Activated CD4-positive, alpha-beta T cell treated with anti-CD3 and anti-CD28 coated beads, Interleukin-2, amount 10 ng/mL, durations not matched to agents 7 days and 5 days (primary cell): Measurements from ENCODE around the gene CCDC91. TPM values are rescaled to one million over a fixed set of nuclear protein-coding genes. Genes with fewer than 3 reads are reported as not detected.
A peak's percentile ranks its signal among the peaks of the same experiment; 100 is the strongest.
"Not testable (repeated sequence)": the region's sequence is repeated elsewhere in the genome, so short reads cannot be mapped to it uniquely, and the experiment has no call there.

Experiments used
- CTCF ChIA-PET: fragments of 350-600 bp; sonication (Branson Sonifier 250); formaldehyde crosslinking; loops from one replicate; lab custom pipeline; 2021; ENCODE audit warnings: antibody characterized with exemption; lab: Charles Lee
- POLR2A ChIA-PET: fragments of 350-600 bp; sonication (Branson Sonifier 250); formaldehyde crosslinking; loops from one replicate; lab custom pipeline; 2021; ENCODE audit warnings: antibody characterized with exemption; lab: Charles Lee
- DNase-seq: peaks from one replicate; pipeline ENCODE4 v3.0.0-alpha.2; 2020
- H3K27ac Mint-ChIP-seq: one replicate; pipeline ENCODE4 v1.8.0; 2021; ENCODE audit warnings: mild to moderate bottlenecking, moderate library complexity, mixed read lengths
- H3K27me3 Mint-ChIP-seq: one replicate; pipeline ENCODE4 v1.8.0; 2021; ENCODE audit warnings: mixed read lengths
- H3K36me3 Mint-ChIP-seq: one replicate; pipeline ENCODE4 v1.8.0; 2021; ENCODE audit warnings: low read depth, mixed read lengths
- H3K4me1 Mint-ChIP-seq: one replicate; pipeline ENCODE4 v1.8.0; 2021; ENCODE audit warnings: mixed read lengths
- H3K4me3 Mint-ChIP-seq: one replicate; pipeline ENCODE4 v1.8.0; 2021; ENCODE audit warnings: mild to moderate bottlenecking, moderate library complexity, mixed read lengths
- H3K9me3 Mint-ChIP-seq: one replicate; pipeline ENCODE4 v1.8.0; 2021; ENCODE audit warnings: mixed read lengths
- total RNA-seq, 2 experiments: library from RNA; stranded (reverse); gene quantifications; one replicate each; pipeline ENCODE4 v1.2.3, GENCODE V29; 2021

CCDC91 gene
- total RNA-seq, 2 experiments from 2014 or later: 17.0 to 23.2 TPM

DNA sequence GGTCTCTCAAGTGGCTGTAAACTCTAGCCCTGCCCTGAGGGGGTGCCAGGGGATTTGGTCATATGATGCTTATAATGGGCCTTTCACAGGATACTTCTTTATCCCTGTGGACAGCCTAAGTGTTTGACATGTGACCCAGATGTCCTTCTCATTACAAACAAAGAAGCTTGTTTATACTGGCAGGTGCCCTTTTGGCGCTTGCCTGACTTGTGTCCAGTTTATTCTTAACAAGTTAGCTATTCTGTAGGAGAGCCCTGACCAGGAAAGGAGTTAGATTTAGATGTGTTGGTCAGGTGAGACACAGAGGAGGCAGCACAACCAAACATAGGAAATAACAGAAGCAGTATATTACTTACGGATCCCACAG, 51.9 kb downstream of the CCDC91 start:
- DNase-seq: no peak
- Mint-ChIP-seq H3K27me3 (no peaks in the 10 kb centered on the region), H3K36me3 (peaks cover 1% of the 10 kb centered on the region), H3K4me1 (no peaks in the 10 kb centered on the region), H3K9me3 (peaks cover 10% of the 10 kb centered on the region), H3K4me3 (no peak overlapping the region), H3K27ac (no peak overlapping the region)
- ChIA-PET POLR2A (no interaction called here), CTCF (no interaction called here)

- Mint-ChIP-seq H3K4me3 (no peak overlapping the region), H3K27me3 (no peaks in the 10 kb centered on the region), H3K4me1 (peaks cover 3% of the 10 kb centered on the region), H3K27ac (no peak overlapping the region), H3K36me3 (peaks cover 1% of the 10 kb centered on the region), H3K9me3 (peaks cover 9% of the 10 kb centered on the region)
- ChIA-PET CTCF (no interaction called here), POLR2A (no interaction called here)
- DNase-seq: no peak
Measured at GRCh38 chr12:28242496-28243309, 52.4 kb downstream of the CCDC91 start.

DNA sequence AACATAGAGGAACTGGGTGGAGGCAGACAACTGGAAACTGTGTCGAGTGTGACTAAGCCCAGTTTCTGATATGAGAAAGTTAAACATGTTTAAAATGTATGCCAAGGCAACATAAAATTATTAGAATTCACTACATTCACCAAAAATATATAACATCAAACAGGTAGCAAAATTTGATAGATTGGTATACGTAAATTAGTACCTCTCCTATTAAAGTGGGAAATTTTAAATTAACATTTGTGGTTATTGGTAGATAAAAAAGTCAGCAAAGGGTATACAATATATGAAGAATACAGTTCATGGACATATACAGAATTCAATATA, 53.0 kb downstream of the CCDC91 start:
- Mint-ChIP-seq H3K27ac (no peak overlapping the region), H3K9me3 (peaks cover 9% of the 10 kb centered on the region), H3K4me3 (no peak overlapping the region), H3K36me3 (peaks cover 1% of the 10 kb centered on the region), H3K4me1 (peaks cover 8% of the 10 kb centered on the region), H3K27me3 (no peaks in the 10 kb centered on the region)
- no peak for DNase-seq
- POLR2A ChIA-PET: no interaction called here
- CTCF ChIA-PET: no interaction called here

DNA sequence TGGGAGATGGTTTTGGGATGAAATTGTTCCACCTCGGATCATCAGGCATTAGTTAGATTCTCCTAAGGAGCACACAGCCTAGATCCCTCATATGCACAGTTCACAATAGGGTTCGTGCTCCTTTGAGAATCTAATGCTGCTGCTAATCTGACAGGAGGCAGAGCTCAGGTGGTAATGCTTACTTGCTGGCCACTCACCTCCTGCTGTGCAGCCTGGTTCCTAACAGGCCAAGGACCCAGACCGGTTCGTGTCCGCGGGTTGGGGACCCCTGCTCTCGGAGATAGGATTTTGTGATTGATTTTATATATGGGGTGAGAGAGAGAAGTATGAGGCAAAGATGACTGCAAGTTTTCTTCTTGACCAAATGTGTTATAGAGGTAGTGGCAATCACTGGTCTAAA, 57.5 kb downstream of the CCDC91 start:
- H3K4me3 Mint-ChIP-seq: no peak overlapping the region
- H3K4me1 Mint-ChIP-seq: peaks cover 39% of the 10 kb centered on the region
- H3K36me3 Mint-ChIP-seq: peaks cover 3% of the 10 kb centered on the region
- no peaks in the 10 kb centered on the region for H3K27me3 Mint-ChIP-seq
- DNase-seq: no peak
- no peak overlapping the region for H3K27ac Mint-ChIP-seq
- peaks cover 6% of the 10 kb centered on the region for H3K9me3 Mint-ChIP-seq
- ChIA-PET CTCF (interaction anchor here (1.0 kb wide), 1 partner anchor 9 kb away, joined by 3 read pairs; no protein-coding TSS in a partner anchor), POLR2A (no interaction called here)

GRCh38 chr12:28248555-28249145, 58.4 kb downstream of the CCDC91 start:
- no peak for DNase-seq
- peaks cover 48% of the 10 kb centered on the region for H3K4me1 Mint-ChIP-seq
- no peak overlapping the region for H3K4me3 Mint-ChIP-seq
- no peaks in the 10 kb centered on the region for H3K27me3 Mint-ChIP-seq
- H3K9me3 Mint-ChIP-seq: peaks cover 6% of the 10 kb centered on the region
- ChIA-PET POLR2A (no interaction called here), CTCF (interaction anchor here (0.7 to 1.0 kb wide), 2 partner anchors 9 to 44 kb away, joined by 3 to 5 read pairs; no protein-coding TSS in a partner anchor)
- H3K36me3 Mint-ChIP-seq: peaks cover 3% of the 10 kb centered on the region
- no peak overlapping the region for H3K27ac Mint-ChIP-seq

DNA sequence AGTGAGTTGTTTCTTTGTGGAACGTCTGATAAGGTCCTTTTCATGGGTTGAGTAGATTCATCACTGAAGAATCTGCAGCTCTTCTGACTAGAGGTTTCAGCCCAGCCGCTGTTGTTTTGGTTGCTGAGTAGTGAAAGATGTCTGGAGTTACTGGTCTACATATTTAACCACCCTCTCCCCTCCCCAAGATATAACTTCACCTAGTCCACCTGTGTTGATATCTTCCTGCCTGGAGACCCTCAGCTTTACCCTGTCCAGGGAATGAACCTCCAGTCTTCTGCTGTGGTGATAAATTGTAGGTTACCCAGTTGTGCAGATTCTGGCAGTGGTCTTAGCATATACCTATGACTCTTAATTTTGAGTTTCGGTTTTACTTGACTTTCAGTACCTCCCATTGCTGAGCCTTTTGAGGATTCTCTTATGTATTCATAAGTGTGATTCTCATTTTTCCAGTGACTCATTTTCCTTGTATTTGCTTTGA, 62.9 kb downstream of the CCDC91 start:
- POLR2A ChIA-PET: interaction anchor here (0.6 to 0.7 kb wide), 3 partner anchors 62 to 1464 kb away, joined by 3 to 4 read pairs (median 4); no protein-coding TSS in a partner anchor
- CTCF ChIA-PET: no interaction called here
- Mint-ChIP-seq H3K27ac (peak overlapping the region; percentile 91), H3K36me3 (peaks cover 2% of the 10 kb centered on the region), H3K9me3 (no peaks in the 10 kb centered on the region), H3K27me3 (no peaks in the 10 kb centered on the region), H3K4me1 (peaks cover 45% of the 10 kb centered on the region), H3K4me3 (peak overlapping the region; percentile 64)
- peak; percentile 28 for DNase-seq

DNA sequence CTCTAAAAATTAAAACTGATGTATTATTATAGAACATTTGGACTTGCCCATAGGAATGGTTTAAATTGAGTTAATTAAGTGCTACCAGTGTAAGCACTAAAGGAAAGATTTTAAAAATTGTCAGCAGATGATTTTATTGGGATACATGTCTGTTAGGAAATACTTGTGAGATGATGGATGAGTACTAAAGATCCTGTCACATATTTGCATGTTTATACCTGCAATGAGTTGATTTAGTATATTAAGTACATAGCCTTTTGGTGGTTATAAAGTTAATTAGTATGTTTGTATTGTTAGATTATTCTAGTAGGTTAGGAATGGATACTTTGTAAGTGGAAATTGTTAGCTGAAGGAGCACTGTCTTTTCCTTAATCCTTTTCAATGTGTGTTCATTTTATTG, 67.2 kb downstream of the CCDC91 start:
- POLR2A ChIA-PET: interaction anchor here (0.6 kb wide), 1 partner anchor 89 kb away, joined by 11 read pairs; no protein-coding TSS in a partner anchor
- H3K9me3 Mint-ChIP-seq: no peaks in the 10 kb centered on the region
- H3K27me3 Mint-ChIP-seq: no peaks in the 10 kb centered on the region
- no peak overlapping the region for H3K4me3 Mint-ChIP-seq
- CTCF ChIA-PET: no interaction called here
- DNase-seq: no peak
- H3K36me3 Mint-ChIP-seq: peaks cover 11% of the 10 kb centered on the region
- H3K27ac Mint-ChIP-seq: no peak overlapping the region
- peaks cover 17% of the 10 kb centered on the region for H3K4me1 Mint-ChIP-seq

- H3K27ac Mint-ChIP-seq: no peak overlapping the region
- ChIA-PET CTCF (no interaction called here), POLR2A (no interaction called here)
- DNase-seq: no peak
- no peaks in the 10 kb centered on the region for H3K9me3 Mint-ChIP-seq
- no peaks in the 10 kb centered on the region for H3K27me3 Mint-ChIP-seq
- no peak overlapping the region for H3K4me3 Mint-ChIP-seq
- H3K36me3 Mint-ChIP-seq: peaks cover 11% of the 10 kb centered on the region
- peaks cover 2% of the 10 kb centered on the region for H3K4me1 Mint-ChIP-seq
Measured at GRCh38 chr12:28258998-28259397, 68.7 kb downstream of the CCDC91 start.

GRCh38 chr12:28265435-28266042, 75.3 kb downstream of the CCDC91 start:
- no peak for DNase-seq
- POLR2A ChIA-PET: no interaction called here
- Mint-ChIP-seq H3K9me3 (peaks cover 8% of the 10 kb centered on the region), H3K27me3 (no peaks in the 10 kb centered on the region), H3K27ac (no peak overlapping the region), H3K4me1 (no peaks in the 10 kb centered on the region), H3K4me3 (no peak overlapping the region), H3K36me3 (peaks cover 9% of the 10 kb centered on the region)
- CTCF ChIA-PET: interaction anchor here (1.2 kb wide), 1 partner anchor 25 kb away, joined by 3 read pairs; no protein-coding TSS in a partner anchor

GRCh38 chr12:28267920-28268607, 77.8 kb downstream of the CCDC91 start:
- DNase-seq, POLR2A ChIA-PET, H3K27ac Mint-ChIP-seq, H3K4me1 Mint-ChIP-seq, H3K27me3 Mint-ChIP-seq, H3K4me3 Mint-ChIP-seq, CTCF ChIA-PET: not testable (repeated sequence)
- H3K36me3 Mint-ChIP-seq: peaks cover 12% of the 10 kb centered on the region
- peaks cover 16% of the 10 kb centered on the region for H3K9me3 Mint-ChIP-seq

- ChIA-PET POLR2A (no interaction called here), CTCF (no interaction called here)
- Mint-ChIP-seq H3K27me3 (no peaks in the 10 kb centered on the region), H3K9me3 (peaks cover 16% of the 10 kb centered on the region), H3K4me3 (no peak overlapping the region), H3K4me1 (no peaks in the 10 kb centered on the region), H3K27ac (no peak overlapping the region), H3K36me3 (peaks cover 13% of the 10 kb centered on the region)
- DNase-seq: no peak
Measured at GRCh38 chr12:28268608-28269229, 78.5 kb downstream of the CCDC91 start.

- Mint-ChIP-seq H3K9me3 (peaks cover 19% of the 10 kb centered on the region), H3K4me1 (no peaks in the 10 kb centered on the region), H3K36me3 (peaks cover 22% of the 10 kb centered on the region), H3K27ac (no peak overlapping the region), H3K4me3 (no peak overlapping the region), H3K27me3 (no peaks in the 10 kb centered on the region)
- ChIA-PET POLR2A (no interaction called here), CTCF (no interaction called here)
- DNase-seq: no peak
Measured at GRCh38 chr12:28269851-28270250, 79.6 kb downstream of the CCDC91 start.
